Measurements from ENCODE around the gene ADCY10.

The ADCY10 gene

GRCh38 chr1:167802235-167802634, 111.7 kb downstream of the ADCY10 start:
- TF ChIP-seq FOXP2 (optimal IDR thresholded peaks at IDR 0.05; ENCODE audit: borderline replicate concordance, extremely low read depth, extremely low read length, insufficient read depth), result no peak
- TF ChIP-seq POLR2AphosphoS5 (IDR thresholded peaks at IDR 0.05; ENCODE audit: low read depth, low read length), result no peak
- TF ChIP-seq REST (IDR thresholded peaks at IDR 0.05; ENCODE audit: insufficient read depth in 1 of 2, low read depth in 2 of 2, low read length in 2 of 2), result no peak
- no peak for TF ChIP-seq TAF1 (IDR thresholded peaks at IDR 0.05; ENCODE audit: borderline replicate concordance, insufficient read depth, low read length)
- TF ChIP-seq SIN3A (IDR thresholded peaks at IDR 0.05; ENCODE audit: borderline replicate concordance, insufficient read depth, low read length), result no peak

GRCh38 chr1:167800251-167800650, 113.7 kb downstream of the ADCY10 start:
- TF ChIP-seq POLR2AphosphoS5 (IDR thresholded peaks at IDR 0.05; ENCODE audit: low read depth, low read length) (no peak), SIN3A (IDR thresholded peaks at IDR 0.05; ENCODE audit: borderline replicate concordance, insufficient read depth, low read length) (no peak), FOXP2 (optimal IDR thresholded peaks at IDR 0.05; ENCODE audit: borderline replicate concordance, extremely low read depth, extremely low read length, insufficient read depth) (no peak), REST (IDR thresholded peaks at IDR 0.05; ENCODE audit: insufficient read depth in 1 of 2, low read depth in 2 of 2, low read length in 2 of 2) (no peak)

GRCh38 chr1:167799747-167800146, 114.2 kb downstream of the ADCY10 start:
- TF ChIP-seq POLR2AphosphoS5 (IDR thresholded peaks at IDR 0.05; ENCODE audit: low read depth, low read length) (no peak), SIN3A (IDR thresholded peaks at IDR 0.05; ENCODE audit: borderline replicate concordance, insufficient read depth, low read length) (no peak), FOXP2 (optimal IDR thresholded peaks at IDR 0.05; ENCODE audit: borderline replicate concordance, extremely low read depth, extremely low read length, insufficient read depth) (no peak), REST (IDR thresholded peaks at IDR 0.05; ENCODE audit: insufficient read depth in 1 of 2, low read depth in 2 of 2, low read length in 2 of 2) (no peak), TAF1 (IDR thresholded peaks at IDR 0.05; ENCODE audit: borderline replicate concordance, insufficient read depth, low read length) (no peak)

GRCh38 chr1:167798952-167799351, 115.0 kb downstream of the ADCY10 start:
- TF ChIP-seq SIN3A (IDR thresholded peaks at IDR 0.05; ENCODE audit: borderline replicate concordance, insufficient read depth, low read length), result no peak
- TF ChIP-seq REST (IDR thresholded peaks at IDR 0.05; ENCODE audit: insufficient read depth in 1 of 2, low read depth in 2 of 2, low read length in 2 of 2), result no peak

GRCh38 chr1:167797015-167797414, 116.9 kb downstream of the ADCY10 start:
- TF ChIP-seq POLR2AphosphoS5 (IDR thresholded peaks at IDR 0.05; ENCODE audit: low read depth, low read length), result no peak
